Panc1 (cell line): ENCODE results near the gene ASCC2.

Experiments
- CTCF ChIP-seq: fragments of 450-650 bp; IDR thresholded peaks from 2 replicates; pipeline ENCODE4 v1.5.1; 2017; ENCODE audit warnings: mild to moderate bottlenecking
- POLR2AphosphoS5 ChIP-seq: IDR thresholded peaks from 2 replicates; pipeline ENCODE4 v1.6.1; 2012; ENCODE audit warnings: mild to moderate bottlenecking, low read depth, low read length, moderate library complexity
- SIN3A ChIP-seq: IDR thresholded peaks from 2 replicates; pipeline ENCODE4 v1.6.1; 2012; ENCODE audit warnings: low read depth, mild to moderate bottlenecking, low read length, moderate library complexity, borderline replicate concordance; ENCODE audit not compliant: insufficient read depth
- TF ChIP-seq, protein P1 (sequence below), 2 experiments: IDR thresholded peaks; 2 replicates each; pipeline ENCODE4 v1.6.1; 2011 to 2012; ENCODE audit warnings: low read depth in 2 of 2, control low read depth in 1 of 2, low read length in 1 of 2, mild to moderate bottlenecking in 1 of 2, moderate library complexity in 1 of 2; ENCODE audit not compliant: insufficient read depth in 1 of 2

- TF ChIP-seq CTCF, result no peak
- no peak for TF ChIP-seq POLR2AphosphoS5
- TF ChIP-seq, protein P1, sequence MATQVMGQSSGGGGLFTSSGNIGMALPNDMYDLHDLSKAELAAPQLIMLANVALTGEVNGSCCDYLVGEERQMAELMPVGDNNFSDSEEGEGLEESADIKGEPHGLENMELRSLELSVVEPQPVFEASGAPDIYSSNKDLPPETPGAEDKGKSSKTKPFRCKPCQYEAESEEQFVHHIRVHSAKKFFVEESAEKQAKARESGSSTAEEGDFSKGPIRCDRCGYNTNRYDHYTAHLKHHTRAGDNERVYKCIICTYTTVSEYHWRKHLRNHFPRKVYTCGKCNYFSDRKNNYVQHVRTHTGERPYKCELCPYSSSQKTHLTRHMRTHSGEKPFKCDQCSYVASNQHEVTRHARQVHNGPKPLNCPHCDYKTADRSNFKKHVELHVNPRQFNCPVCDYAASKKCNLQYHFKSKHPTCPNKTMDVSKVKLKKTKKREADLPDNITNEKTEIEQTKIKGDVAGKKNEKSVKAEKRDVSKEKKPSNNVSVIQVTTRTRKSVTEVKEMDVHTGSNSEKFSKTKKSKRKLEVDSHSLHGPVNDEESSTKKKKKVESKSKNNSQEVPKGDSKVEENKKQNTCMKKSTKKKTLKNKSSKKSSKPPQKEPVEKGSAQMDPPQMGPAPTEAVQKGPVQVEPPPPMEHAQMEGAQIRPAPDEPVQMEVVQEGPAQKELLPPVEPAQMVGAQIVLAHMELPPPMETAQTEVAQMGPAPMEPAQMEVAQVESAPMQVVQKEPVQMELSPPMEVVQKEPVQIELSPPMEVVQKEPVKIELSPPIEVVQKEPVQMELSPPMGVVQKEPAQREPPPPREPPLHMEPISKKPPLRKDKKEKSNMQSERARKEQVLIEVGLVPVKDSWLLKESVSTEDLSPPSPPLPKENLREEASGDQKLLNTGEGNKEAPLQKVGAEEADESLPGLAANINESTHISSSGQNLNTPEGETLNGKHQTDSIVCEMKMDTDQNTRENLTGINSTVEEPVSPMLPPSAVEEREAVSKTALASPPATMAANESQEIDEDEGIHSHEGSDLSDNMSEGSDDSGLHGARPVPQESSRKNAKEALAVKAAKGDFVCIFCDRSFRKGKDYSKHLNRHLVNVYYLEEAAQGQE (IDR thresholded peaks at IDR 0.05; ENCODE audit: insufficient read depth in 1 of 2, low read depth in 2 of 2, low read length in 1 of 2), result no peak
- no peak for TF ChIP-seq SIN3A
Measured at GRCh38 chr22:29751669-29752068, 86.4 kb downstream of the ASCC2 start.
